SJSA1 (cell line): Measurements from ENCODE around the gene ACSL3. TPM values are rescaled to one million over a fixed set of nuclear protein-coding genes. Genes with fewer than 3 reads are reported as not detected.
A peak's percentile ranks its signal among the peaks of the same experiment; 100 is the strongest.

Source experiments
- DNase-seq, 2 experiments: peaks; one replicate each; pipeline ENCODE4 v3.0.0-alpha.2; 2015 to 2020; ENCODE audit warnings: low spot score in 2 of 2, low read depth in 1 of 2
- H3K27ac ChIP-seq: fragments of 250-450 bp; sonication (Bioruptor Pico); 2 replicates; pipeline ENCODE4 v1.5.1; 2020; ENCODE audit warnings: mild to moderate bottlenecking, moderate library complexity
- H3K27me3 ChIP-seq: fragments of 250-450 bp; sonication (Bioruptor Pico); replicated peaks from 2 replicates; pipeline ENCODE4 v1.5.1; 2020; ENCODE audit warnings: mild to moderate bottlenecking, moderate library complexity
- H3K36me3 ChIP-seq: fragments of 250-450 bp; sonication (Bioruptor Pico); 2 replicates; pipeline ENCODE4 v1.5.1; 2020; ENCODE audit warnings: mild to moderate bottlenecking
- H3K4me1 ChIP-seq: fragments of 250-450 bp; sonication (Bioruptor Pico); replicated peaks from 2 replicates; pipeline ENCODE4 v1.6.1; 2021; ENCODE audit warnings: mild to moderate bottlenecking
- H3K4me3 ChIP-seq: fragments of 250-450 bp; sonication (Bioruptor Pico); 2 replicates; pipeline ENCODE4 v1.5.1; 2020; ENCODE audit warnings: mild to moderate bottlenecking
- H3K9me3 ChIP-seq: fragments of 250-450 bp; sonication (Bioruptor Pico); replicated peaks from 2 replicates; pipeline ENCODE4 v1.5.1; 2020; ENCODE audit warnings: mild to moderate bottlenecking
- total RNA-seq: library from RNA; depleted of rRNA; stranded (reverse); fragments of >200 nt; shearing (Covaris generic); gene quantifications from 2 replicates; pipeline ENCODE4 v1.2.3, GENCODE V29; 2014

ACSL3 gene
- total RNA-seq, 1 experiment from 2014 or later = 100.0 TPM

- Histone ChIP-seq H3K4me1 (peaks cover 33% of the 10 kb centered on the region), H3K27ac (peak overlapping the region; percentile 27), H3K27me3 (no peaks in the 10 kb centered on the region; the same call in 1 of the 2 replicates), H3K36me3 (no peaks in the 10 kb centered on the region), H3K4me3 (no peak overlapping the region), H3K9me3 (no peaks in the 10 kb centered on the region)
- DNase-seq = peak; percentile 53 to 59
Measured at GRCh38 chr2:222950638-222951285, 89.9 kb downstream of the ACSL3 start.

DNA sequence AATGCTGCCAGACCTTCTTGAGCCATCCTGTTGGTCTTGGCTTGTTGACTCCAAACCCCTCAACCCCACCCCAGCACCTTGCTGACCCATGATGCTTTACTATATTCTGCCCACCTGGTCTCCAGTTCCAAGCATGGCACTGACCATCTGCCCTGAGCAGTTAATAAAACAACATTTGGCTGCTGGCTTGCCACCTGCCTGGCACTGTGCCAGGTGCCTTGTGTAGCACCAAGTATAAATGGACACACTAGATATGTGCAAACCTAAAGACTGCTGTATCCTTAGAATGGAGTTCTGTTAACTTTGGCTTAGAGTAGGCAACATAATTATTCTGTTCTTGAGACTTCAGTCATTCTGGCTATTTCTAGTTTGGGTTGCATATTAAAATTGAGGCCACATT lies 91.4 kb downstream of the ACSL3 start:
- DNase-seq = no peak
- H3K27ac ChIP-seq = no peak overlapping the region
- H3K36me3 ChIP-seq = no peaks in the 10 kb centered on the region
- H3K4me1 ChIP-seq = peaks cover 19% of the 10 kb centered on the region
- no peak overlapping the region for H3K4me3 ChIP-seq
- H3K9me3 ChIP-seq = no peaks in the 10 kb centered on the region
- no peaks in the 10 kb centered on the region; the same call in 1 of the 2 replicates for H3K27me3 ChIP-seq

GRCh38 chr2:222955008-222955407 lies 94.2 kb downstream of the ACSL3 start:
- peaks cover 33% of the 10 kb centered on the region for H3K4me1 ChIP-seq
- H3K27me3 ChIP-seq = no peaks in the 10 kb centered on the region
- no peak overlapping the region for H3K4me3 ChIP-seq
- H3K9me3 ChIP-seq = no peaks in the 10 kb centered on the region; the same call in 1 of the 2 replicates
- no peak overlapping the region for H3K27ac ChIP-seq
- H3K36me3 ChIP-seq = no peaks in the 10 kb centered on the region
- DNase-seq = no peak

DNA sequence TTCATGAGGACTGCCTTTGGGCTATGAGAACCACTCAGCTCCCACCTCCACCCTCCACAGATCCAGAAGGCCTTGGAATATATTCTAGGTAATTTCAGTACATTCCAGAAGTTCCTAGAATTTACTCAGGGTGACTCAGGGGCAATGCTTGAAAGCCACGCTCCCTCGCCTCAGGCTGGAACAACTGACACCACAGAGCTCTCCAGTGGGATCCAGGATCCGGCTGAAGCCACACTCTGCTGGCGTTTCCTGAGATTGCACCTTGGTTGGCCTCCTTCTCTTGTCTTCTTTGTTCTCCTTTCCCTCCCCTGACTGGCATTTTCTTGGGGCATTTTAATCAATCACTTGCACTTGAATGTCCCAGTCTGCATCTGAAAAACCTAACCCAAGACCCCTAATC lies 98.5 kb downstream of the ACSL3 start:
- Histone ChIP-seq H3K4me3 (no peak overlapping the region), H3K27ac (peak overlapping the region; percentile 73), H3K9me3 (no peaks in the 10 kb centered on the region; the same call in 1 of the 2 replicates), H3K36me3 (no peaks in the 10 kb centered on the region), H3K4me1 (peaks cover 25% of the 10 kb centered on the region), H3K27me3 (no peaks in the 10 kb centered on the region)
- peak; percentile 88 to 94 for DNase-seq

GRCh38 chr2:222960126-222960525 lies 99.3 kb downstream of the ACSL3 start:
- no peak for DNase-seq
- Histone ChIP-seq H3K4me3 (no peak overlapping the region), H3K9me3 (no peaks in the 10 kb centered on the region; the same call in 1 of the 2 replicates), H3K4me1 (peaks cover 25% of the 10 kb centered on the region), H3K27me3 (no peaks in the 10 kb centered on the region), H3K36me3 (no peaks in the 10 kb centered on the region), H3K27ac (peak overlapping the region; percentile 73)

DNA sequence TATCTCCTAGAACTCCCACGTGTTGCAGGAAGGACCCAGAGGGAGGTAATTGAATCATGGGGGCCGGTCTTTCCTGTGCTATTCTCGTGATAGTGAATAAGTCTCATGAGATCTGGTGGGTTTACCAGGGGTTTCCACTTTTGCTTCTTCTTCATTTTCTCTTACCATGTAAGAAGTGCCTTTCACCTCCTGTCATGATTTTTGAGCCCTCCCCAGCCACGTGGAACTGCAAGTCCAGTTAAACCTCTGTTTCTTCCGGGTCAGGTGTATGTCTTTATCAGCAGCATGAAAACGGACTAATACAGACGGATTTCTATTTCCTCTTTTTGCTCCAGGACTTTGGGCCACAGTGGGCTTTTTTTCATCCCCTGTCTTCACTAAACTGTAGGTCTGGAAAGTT lies 102.8 kb downstream of the ACSL3 start:
- H3K4me1 ChIP-seq = peaks cover 18% of the 10 kb centered on the region
- DNase-seq = no peak
- no peak overlapping the region for H3K4me3 ChIP-seq
- no peaks in the 10 kb centered on the region for H3K27me3 ChIP-seq
- no peaks in the 10 kb centered on the region for H3K9me3 ChIP-seq
- H3K36me3 ChIP-seq = no peaks in the 10 kb centered on the region
- H3K27ac ChIP-seq = no peak overlapping the region

GRCh38 chr2:222964376-222965031 lies 103.7 kb downstream of the ACSL3 start:
- DNase-seq = no peak
- Histone ChIP-seq H3K27ac (no peak overlapping the region), H3K4me1 (peaks cover 9% of the 10 kb centered on the region), H3K36me3 (no peaks in the 10 kb centered on the region), H3K9me3 (no peaks in the 10 kb centered on the region), H3K4me3 (no peak overlapping the region), H3K27me3 (no peaks in the 10 kb centered on the region)

GRCh38 chr2:222965555-222965954 lies 104.7 kb downstream of the ACSL3 start:
- Histone ChIP-seq H3K27me3 (no peaks in the 10 kb centered on the region), H3K36me3 (no peaks in the 10 kb centered on the region), H3K4me1 (no peaks in the 10 kb centered on the region), H3K4me3 (no peak overlapping the region), H3K9me3 (no peaks in the 10 kb centered on the region), H3K27ac (no peak overlapping the region)
- no peak for DNase-seq

GRCh38 chr2:222968550-222969155 lies 107.8 kb downstream of the ACSL3 start:
- DNase-seq = no peak
- H3K4me1 ChIP-seq = 0 out of 2 replicates have a peak, but pooled peaks cover 5% of the 10 kb centered on the region
- no peaks in the 10 kb centered on the region for H3K27me3 ChIP-seq
- no peak overlapping the region for H3K27ac ChIP-seq
- no peaks in the 10 kb centered on the region for H3K36me3 ChIP-seq
- no peaks in the 10 kb centered on the region for H3K9me3 ChIP-seq
- no peak overlapping the region for H3K4me3 ChIP-seq

DNA sequence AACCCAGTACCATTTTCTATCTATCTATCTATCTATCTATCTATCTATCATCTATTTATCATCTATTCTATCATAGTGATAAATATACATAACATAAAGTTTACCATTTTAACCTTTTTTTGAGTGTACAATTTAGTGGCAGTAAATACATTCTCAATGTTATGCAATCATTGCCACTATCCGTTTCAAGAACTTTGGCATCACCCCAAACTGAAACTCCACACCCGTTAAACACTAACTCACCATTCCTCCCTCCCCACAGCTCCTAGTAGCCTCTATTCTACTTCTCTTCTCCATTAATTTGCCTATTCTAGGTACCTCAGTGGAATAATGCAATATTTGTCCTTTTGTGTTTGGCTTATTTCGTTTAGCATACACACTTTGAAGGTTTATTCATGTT lies 108.7 kb downstream of the ACSL3 start:
- H3K27ac ChIP-seq = no peak overlapping the region
- DNase-seq = no peak
- H3K27me3 ChIP-seq = no peaks in the 10 kb centered on the region
- no peaks in the 10 kb centered on the region for H3K9me3 ChIP-seq
- 0 out of 2 replicates have a peak, but pooled peaks cover 5% of the 10 kb centered on the region for H3K4me1 ChIP-seq
- H3K36me3 ChIP-seq = no peaks in the 10 kb centered on the region
- H3K4me3 ChIP-seq = no peak overlapping the region

- H3K4me3 ChIP-seq = no peak overlapping the region
- DNase-seq = no peak
- H3K27me3 ChIP-seq = no peaks in the 10 kb centered on the region
- H3K9me3 ChIP-seq = no peaks in the 10 kb centered on the region
- no peaks in the 10 kb centered on the region for H3K36me3 ChIP-seq
- 0 out of 2 replicates have a peak, but pooled peaks cover 5% of the 10 kb centered on the region for H3K4me1 ChIP-seq
- H3K27ac ChIP-seq = no peak overlapping the region
Measured at GRCh38 chr2:222972420-222972819, 111.6 kb downstream of the ACSL3 start.

GRCh38 chr2:222973237-222973636 lies 112.4 kb downstream of the ACSL3 start:
- no peaks in the 10 kb centered on the region for H3K9me3 ChIP-seq
- no peaks in the 10 kb centered on the region for H3K36me3 ChIP-seq
- no peaks in the 10 kb centered on the region for H3K27me3 ChIP-seq
- DNase-seq = no peak
- H3K27ac ChIP-seq = no peak overlapping the region
- H3K4me1 ChIP-seq = 0 out of 2 replicates have a peak, but pooled peaks cover 5% of the 10 kb centered on the region
- H3K4me3 ChIP-seq = no peak overlapping the region

- DNase-seq = no peak
- Histone ChIP-seq H3K9me3 (no peaks in the 10 kb centered on the region), H3K4me1 (0 out of 2 replicates have a peak, but pooled peaks cover 5% of the 10 kb centered on the region), H3K27ac (no peak overlapping the region), H3K27me3 (no peaks in the 10 kb centered on the region), H3K36me3 (no peaks in the 10 kb centered on the region), H3K4me3 (no peak overlapping the region)
Measured at GRCh38 chr2:222973733-222974132, 112.9 kb downstream of the ACSL3 start.

- H3K4me1 ChIP-seq = 0 out of 2 replicates have a peak, but pooled peaks cover 1% of the 10 kb centered on the region
- no peak overlapping the region for H3K4me3 ChIP-seq
- no peak overlapping the region for H3K27ac ChIP-seq
- no peaks in the 10 kb centered on the region for H3K9me3 ChIP-seq
- no peaks in the 10 kb centered on the region for H3K27me3 ChIP-seq
- no peak for DNase-seq
- H3K36me3 ChIP-seq = no peaks in the 10 kb centered on the region
Measured at GRCh38 chr2:222976521-222977061, 115.8 kb downstream of the ACSL3 start.
